ENCODE data around the gene EXOC6B.

Gene EXOC6B

DNA sequence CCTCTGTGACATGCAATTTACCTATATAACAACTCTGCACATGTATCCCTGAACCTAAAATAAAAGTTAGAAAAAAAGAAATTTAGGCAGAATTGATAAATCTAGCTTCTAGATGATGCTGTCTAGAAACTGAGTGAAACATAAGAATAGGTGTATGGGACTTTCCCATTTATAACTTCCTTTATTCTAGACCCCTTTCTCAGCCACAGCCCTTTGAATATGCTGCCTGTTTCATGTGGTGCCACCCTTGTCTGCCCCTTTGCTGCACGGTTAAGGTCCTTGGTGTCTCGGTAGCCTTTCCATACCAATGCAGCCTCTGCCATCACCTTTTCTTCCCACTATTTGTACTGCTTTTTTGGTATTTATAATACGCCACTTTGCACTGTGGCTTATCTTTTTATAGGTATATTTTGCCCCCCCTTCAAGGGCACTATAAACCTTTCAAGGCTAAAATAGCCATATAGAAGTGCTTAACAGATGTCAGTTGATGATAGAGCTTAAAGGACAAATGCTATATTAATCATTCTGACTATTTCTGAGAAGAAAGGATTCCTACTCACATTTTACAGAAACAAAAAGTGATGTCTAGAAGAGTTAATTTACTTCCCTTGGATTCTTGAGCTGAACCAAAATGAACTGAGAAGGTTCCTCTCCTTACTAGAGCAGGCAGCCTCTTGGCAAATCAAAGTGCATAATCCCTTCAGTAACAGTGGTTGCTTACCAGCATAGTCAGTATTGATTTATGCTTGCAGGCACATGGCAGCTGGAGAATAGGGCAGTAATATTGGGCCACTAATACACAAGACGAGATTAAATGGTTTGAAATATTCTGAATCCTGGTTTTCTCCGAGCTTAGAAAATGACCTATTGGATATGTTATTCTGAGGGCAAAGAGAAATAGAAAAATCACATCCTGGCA, 590.1 kb downstream of the EXOC6B start:
- DNase-seq (ENCODE audit: extremely low read depth in 1 of 2, low read depth in 1 of 2), result no peak

- DNase-seq (ENCODE audit: extremely low read depth in 1 of 2, low read depth in 1 of 2), result no peak
Observed at GRCh38 chr2:72233211-72233610, 592.6 kb downstream of the EXOC6B start.

GRCh38 chr2:72222829-72223564, 602.8 kb downstream of the EXOC6B start:
- DNase-seq (ENCODE audit: extremely low read depth in 1 of 2, low read depth in 1 of 2), result no peak

- DNase-seq (ENCODE audit: extremely low read depth in 1 of 2, low read depth in 1 of 2), result no peak
Observed at GRCh38 chr2:72220170-72220569, 605.7 kb downstream of the EXOC6B start.

- DNase-seq (ENCODE audit: extremely low read depth in 1 of 2, low read depth in 1 of 2), result no peak
Observed at GRCh38 chr2:72214429-72215143, 611.2 kb downstream of the EXOC6B start.

DNA sequence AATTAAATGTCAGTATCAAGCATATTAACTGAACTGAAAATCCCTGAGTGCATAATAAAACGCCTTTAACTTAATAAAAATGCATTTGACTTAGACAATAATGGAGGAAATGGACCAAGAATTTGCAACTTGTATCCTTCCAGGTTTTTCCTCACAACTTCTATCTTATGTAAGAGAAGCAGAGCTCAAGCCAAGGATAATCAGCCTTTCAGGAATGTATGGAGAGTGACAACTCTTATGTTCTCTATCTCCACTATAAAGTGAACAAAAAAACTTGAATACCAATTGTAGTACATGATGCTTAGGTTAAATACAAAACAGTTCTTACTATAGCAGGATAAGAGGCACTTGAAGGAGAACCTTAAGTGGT, 613.4 kb downstream of the EXOC6B start:
- DNase-seq (ENCODE audit: extremely low read depth in 1 of 2, low read depth in 1 of 2), result no peak

DNA sequence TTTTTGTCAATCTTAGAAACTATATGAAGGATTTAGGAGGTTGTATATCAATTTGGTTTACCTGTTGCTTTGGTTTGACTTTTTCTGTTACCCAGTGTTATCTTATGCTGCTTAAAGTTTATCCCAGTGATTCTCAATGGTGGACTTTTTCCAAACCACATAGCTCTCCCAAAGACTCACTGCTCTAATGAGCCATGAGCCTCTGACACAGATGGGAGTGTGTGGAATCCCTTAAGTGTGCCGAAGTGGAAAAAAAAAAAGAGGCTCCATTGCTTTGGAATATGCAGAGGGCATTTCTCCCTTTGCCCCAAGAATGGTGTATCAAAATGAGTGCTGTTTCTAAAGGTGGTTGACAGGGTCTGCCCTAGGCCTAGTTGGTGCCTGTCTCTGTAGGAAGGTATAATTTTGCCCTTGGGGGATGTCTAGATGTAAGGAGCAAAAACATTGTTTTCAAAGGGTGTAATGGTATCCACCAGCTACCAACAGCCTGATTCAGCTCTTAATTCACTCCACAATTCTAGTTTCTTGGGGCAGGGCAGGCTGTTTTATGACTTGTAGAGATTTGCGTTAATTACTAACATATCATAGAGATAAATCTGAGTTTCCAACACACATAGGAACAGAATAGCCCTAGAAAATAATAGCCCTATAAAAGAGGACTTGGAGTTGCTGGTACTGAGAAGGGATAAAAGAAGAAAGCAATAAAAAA, 613.9 kb downstream of the EXOC6B start:
- DNase-seq (ENCODE audit: extremely low read depth in 1 of 2, low read depth in 1 of 2), result no peak

DNA sequence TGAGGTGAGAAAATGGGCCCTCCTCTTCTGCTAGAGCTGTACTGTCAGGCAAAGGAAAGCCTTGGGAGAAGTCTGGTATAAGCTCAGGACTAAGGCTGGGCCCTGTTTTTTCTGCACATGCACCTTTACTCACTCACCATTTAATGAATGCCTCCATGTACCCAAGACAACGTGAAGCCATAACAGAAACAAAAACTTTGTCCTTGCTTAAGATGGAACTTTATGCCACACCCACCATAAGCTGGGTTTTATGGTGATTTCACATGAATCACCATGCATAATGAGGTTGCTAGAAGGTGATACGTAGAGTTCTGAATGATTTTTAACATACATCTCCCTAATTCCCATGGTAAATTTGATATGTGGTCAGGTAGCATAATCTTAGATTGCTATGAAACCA, 614.5 kb downstream of the EXOC6B start:
- no peak for DNase-seq (ENCODE audit: extremely low read depth in 1 of 2, low read depth in 1 of 2)

DNA sequence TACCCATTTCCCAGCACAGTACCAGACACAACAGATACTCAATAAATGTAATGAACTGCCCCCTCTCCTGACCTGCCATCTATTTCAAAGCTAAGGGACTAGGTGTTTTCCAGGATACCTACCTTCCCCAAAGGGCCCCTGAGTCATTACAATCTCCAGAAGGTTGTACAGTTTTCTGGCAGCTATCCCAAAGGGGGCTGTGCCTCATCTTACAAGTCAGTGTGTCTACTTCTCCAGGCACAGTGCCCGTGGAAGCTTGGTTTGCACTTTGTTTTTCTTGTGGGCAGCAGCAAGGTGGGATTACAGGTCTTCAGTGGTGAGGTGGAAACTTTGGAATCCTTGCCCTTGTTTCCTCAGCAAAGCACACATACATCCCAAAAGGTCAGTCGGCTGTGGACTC, 615.4 kb downstream of the EXOC6B start:
- DNase-seq (ENCODE audit: extremely low read depth in 1 of 2, low read depth in 1 of 2), result no peak

DNA sequence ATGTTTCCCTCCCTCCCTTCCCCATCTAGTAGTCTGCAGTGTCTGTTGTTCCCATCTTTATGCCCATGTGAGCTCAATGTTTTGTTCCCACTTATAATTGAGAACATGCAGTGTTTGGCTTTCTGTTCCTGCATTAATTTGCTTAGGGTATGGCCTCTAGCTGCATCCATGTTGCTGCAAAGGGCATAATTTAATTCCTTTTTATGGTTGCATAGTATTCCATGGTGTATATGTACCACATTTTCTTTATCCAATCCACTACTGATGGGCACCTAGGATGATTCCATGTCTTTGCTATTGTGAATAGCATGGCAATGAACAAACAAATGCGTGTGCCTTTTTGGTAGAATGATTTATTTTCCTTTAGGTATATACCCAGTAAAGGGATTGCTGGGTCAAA, 617.6 kb downstream of the EXOC6B start:
- DNase-seq (ENCODE audit: extremely low read depth in 1 of 2, low read depth in 1 of 2), result no peak

DNA sequence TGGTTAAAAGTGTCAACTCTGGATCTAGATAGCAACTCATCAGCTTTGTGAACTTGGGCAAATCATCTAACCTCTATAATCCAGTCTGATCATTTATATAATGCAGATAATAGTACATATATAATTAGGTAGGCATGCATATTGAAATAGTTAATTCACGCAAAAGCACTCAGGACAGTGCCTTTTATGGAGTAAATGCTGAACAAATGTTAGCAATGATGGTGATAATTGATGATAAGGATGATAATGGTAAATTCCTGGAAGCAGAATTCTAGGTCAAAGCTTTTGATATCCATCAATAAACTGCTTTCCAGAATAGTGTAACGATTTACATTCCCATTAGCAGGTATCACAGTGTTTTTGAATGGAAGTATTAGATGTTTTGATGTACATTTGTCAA, 618.5 kb downstream of the EXOC6B start:
- no peak for DNase-seq (ENCODE audit: extremely low read depth in 1 of 2, low read depth in 1 of 2)

DNA sequence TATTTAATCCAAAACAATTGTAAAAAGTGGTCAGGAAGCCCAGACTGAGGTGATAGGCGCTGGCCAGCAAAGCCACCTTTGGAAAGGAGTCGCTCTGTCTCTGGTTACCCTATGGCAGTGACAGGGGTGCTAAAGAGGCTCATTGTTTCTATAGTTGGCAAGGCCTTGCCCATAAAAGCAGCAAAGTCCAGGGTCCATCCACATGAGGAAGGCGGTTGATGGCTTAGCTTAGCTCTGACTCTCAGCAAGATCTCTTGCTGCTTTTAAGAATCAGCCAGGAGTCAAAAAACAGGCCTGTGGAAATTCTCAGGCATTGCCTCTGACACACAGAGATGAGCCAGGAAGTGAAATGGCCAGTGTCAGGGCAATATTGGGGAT, 620.3 kb downstream of the EXOC6B start:
- DNase-seq (ENCODE audit: extremely low read depth in 1 of 2, low read depth in 1 of 2), result no peak

- DNase-seq (ENCODE audit: extremely low read depth in 1 of 2, low read depth in 1 of 2), result no peak
Observed at GRCh38 chr2:72204786-72205503, 620.9 kb downstream of the EXOC6B start.

DNA sequence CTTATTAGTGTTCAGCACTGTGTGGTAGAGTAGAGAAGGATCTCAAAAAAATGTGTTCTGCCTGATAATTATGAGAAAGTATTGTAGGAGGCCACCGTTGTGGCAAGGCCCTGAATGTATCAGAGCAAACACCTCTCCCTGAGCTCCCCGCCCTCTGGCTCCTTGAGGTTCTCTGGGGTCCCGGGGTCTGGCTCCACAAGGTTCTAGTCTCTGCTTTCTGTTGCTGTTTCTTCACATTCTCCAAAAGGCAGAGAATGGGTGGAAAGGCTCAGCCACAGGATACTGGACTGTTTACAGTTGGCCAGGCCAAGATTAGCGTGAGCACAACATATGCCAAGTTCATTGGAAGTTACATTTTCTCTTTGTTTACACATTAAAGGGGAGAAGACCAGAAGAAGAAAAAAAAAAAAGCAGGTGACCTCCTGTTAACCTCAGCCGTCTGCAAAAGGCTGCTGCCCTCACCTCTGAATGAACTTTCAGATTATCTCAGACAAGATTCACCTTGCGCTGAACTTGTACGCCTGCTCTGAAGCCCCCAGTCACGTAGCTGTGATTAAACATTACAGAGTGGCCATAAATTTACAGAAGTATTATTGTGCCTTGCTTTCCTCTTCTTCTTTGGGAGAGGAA, 621.6 kb downstream of the EXOC6B start:
- DNase-seq (ENCODE audit: extremely low read depth in 1 of 2, low read depth in 1 of 2), result no peak

- no peak for DNase-seq (ENCODE audit: extremely low read depth in 1 of 2, low read depth in 1 of 2)
Observed at GRCh38 chr2:72198532-72199241, 627.1 kb downstream of the EXOC6B start.

DNA sequence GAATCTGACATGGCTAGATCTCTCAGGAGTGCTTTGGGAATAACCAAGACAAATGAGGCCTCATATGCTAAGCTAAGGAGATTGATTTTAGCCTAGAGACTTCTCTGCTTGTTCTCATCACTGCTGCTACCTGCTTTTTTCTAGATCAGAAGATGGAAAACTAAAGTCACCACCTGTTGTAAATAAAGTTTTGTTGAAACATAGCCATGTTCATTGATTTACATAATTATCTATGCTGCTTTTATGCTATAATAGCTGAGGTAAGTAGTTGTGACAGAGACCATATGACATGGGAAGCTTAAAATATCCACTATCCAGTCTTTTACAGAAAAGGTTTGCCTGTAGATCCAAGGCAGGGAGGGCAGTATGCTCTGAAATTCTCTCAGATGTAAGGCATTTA, 632.1 kb downstream of the EXOC6B start:
- DNase-seq (ENCODE audit: extremely low read depth in 1 of 2, low read depth in 1 of 2), result no peak

GRCh38 chr2:72191441-72191840, 634.4 kb downstream of the EXOC6B start:
- no peak for DNase-seq (ENCODE audit: extremely low read depth in 1 of 2, low read depth in 1 of 2)

- DNase-seq (ENCODE audit: extremely low read depth in 1 of 2, low read depth in 1 of 2), result no peak
Observed at GRCh38 chr2:72185206-72185605, 640.6 kb downstream of the EXOC6B start.

DNA sequence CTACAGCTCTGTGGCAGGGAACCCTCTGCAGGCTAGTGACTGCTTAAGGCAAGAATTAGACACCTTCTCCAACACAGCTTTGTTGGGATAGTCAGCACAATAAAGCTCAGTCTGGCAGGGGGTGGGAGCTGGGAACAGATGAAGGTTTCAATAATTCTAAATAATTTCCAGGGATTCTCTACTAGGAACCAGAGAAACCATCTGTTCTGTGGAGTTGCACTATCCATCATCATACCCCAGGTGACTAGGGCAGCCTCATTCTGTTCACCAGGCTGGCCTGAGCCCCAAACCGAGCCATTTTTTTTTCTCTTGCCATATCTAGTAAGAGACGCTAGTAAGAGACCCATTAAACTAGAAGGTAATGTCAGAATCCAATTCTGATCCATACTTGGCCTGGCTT, 642.4 kb downstream of the EXOC6B start:
- no peak for DNase-seq (ENCODE audit: extremely low read depth in 1 of 2, low read depth in 1 of 2)
